Measurements from ENCODE around the gene METTL4. TPM values are rescaled to one million over a fixed set of nuclear protein-coding genes. Genes with fewer than 3 reads are reported as not detected.

Gene METTL4
- total RNA-seq, 1 experiment from 2014 or later = 15.5 TPM

- H4K20me1 ChIP-seq (ENCODE audit: insufficient read depth) = no peaks in the 10 kb centered on the region
- H3K4me1 ChIP-seq (ENCODE audit: control insufficient read depth in 1 of 2, insufficient read depth in 2 of 2, low read length in 2 of 2) = no peaks in the 10 kb centered on the region
- H3K79me2 ChIP-seq (ENCODE audit: insufficient read depth, low read length) = no peaks in the 10 kb centered on the region
- no peak overlapping the region for H2AFZ ChIP-seq (ENCODE audit: low read depth, low read length, poor library complexity, severe bottlenecking)
- TF ChIP-seq ELF1 (IDR thresholded peaks at IDR 0.05; ENCODE audit: borderline replicate concordance, low read depth) (no peak), TCF7L2 (IDR thresholded peaks at IDR 0.05; ENCODE audit: borderline replicate concordance, extremely low read depth, insufficient read depth, insufficient read length) (no peak), SP1 (IDR thresholded peaks at IDR 0.05; ENCODE audit: low read depth) (no peak), SRF (IDR thresholded peaks at IDR 0.05; ENCODE audit: low read depth) (no peak), CEBPB (IDR thresholded peaks at IDR 0.05; ENCODE audit: low read depth) (no peak), EZH2phosphoT487 (IDR thresholded peaks at IDR 0.05; ENCODE audit: borderline replicate concordance) (no peak), ZNF274 (IDR thresholded peaks at IDR 0.05; ENCODE audit: low read depth, low read length) (no peak), ZBTB33 (IDR thresholded peaks at IDR 0.05; ENCODE audit: extremely low read depth, insufficient replicate concordance, low read length) (no peak), EZH2 (IDR thresholded peaks at IDR 0.05) (no peak), RAD21 (IDR thresholded peaks at IDR 0.05; ENCODE audit: low read depth) (no peak), CTCF (IDR thresholded peaks at IDR 0.05 in 2 of 3, conservative IDR thresholded peaks at IDR 0.05 in 1 of 3; ENCODE audit: borderline replicate concordance in 1 of 3, insufficient read depth in 1 of 3, low read depth in 2 of 3, low read length in 2 of 3) (no peak), FOSL1 (IDR thresholded peaks at IDR 0.05; ENCODE audit: low read depth) (no peak), POLR2A (IDR thresholded peaks at IDR 0.05; ENCODE audit: borderline replicate concordance, extremely low read depth, insufficient read depth, insufficient read length) (no peak), ZFX (IDR thresholded peaks at IDR 0.05) (no peak)
- RAD21 ChIA-PET (ENCODE audit: low non-redundant PET in 1 of 2, low total read pairs in 2 of 2, uncharacterized antibody in 2 of 2, unreplicated experiment in 2 of 2) = no interaction called here
- no peaks in the 10 kb centered on the region for H3K9me2 ChIP-seq (ENCODE audit: insufficient read depth)
- no TSS peak for BruUV-seq (replicated peaks)
- POLR2A ChIA-PET = no interaction called here
- intact Hi-C loops (cut with micrococcal nuclease) = no loop called here
- CTCF ChIA-PET = no interaction called here
- no peak for DNase-seq (ENCODE audit: low read depth, low spot score)
- no peak overlapping the region for H3K9ac ChIP-seq (ENCODE audit: low read length)
- H3K27ac ChIP-seq (ENCODE audit: low read depth, low read length) = no peak overlapping the region
- H3K27me3 ChIP-seq (ENCODE audit: insufficient read depth, low read length) = no peaks in the 10 kb centered on the region
- no peak for ATAC-seq
- no peak overlapping the region for H3K4me2 ChIP-seq (ENCODE audit: low read length)
- H3K4me3 ChIP-seq (replicated peaks in 1 of 2; ENCODE audit: low read depth in 1 of 2, low read length in 2 of 2) = no peak overlapping the region
- no peaks in the 10 kb centered on the region for H3K36me3 ChIP-seq (ENCODE audit: control insufficient read depth in 1 of 2, insufficient read depth in 2 of 2, low read length in 2 of 2)
- H3K9me3 ChIP-seq (ENCODE audit: control insufficient read depth in 1 of 2, insufficient read depth in 1 of 2, low read depth in 1 of 2, low read length in 2 of 2) = no peaks in the 10 kb centered on the region
Observed at GRCh38 chr18:2536493-2536892, 34.8 kb downstream of the METTL4 start.
